Liver (tissue), 9 donors: ENCODE data around the gene PRMT3. TPM values are rescaled to one million over a fixed set of nuclear protein-coding genes. Genes with fewer than 3 reads are reported as not detected.

Experiments used
- DNase-seq: peaks from one replicate; pipeline ENCODE4 v3.0.0-alpha.2; 2017; ENCODE audit warnings: low spot score
- H3K27ac ChIP-seq, 2 donors: one replicate each; pipeline ENCODE4 v1.7.0; 2013; ENCODE audit warnings: inconsistent platforms in 2 of 2, low read length in 2 of 2, control low read depth in 1 of 2, low read depth in 1 of 2, mild to moderate bottlenecking in 1 of 2
- H3K27me3 ChIP-seq, 4 donors: one replicate each; pipeline versions ENCODE4 v1.6.1 to v1.7.0; 2013; ENCODE audit warnings: low read length in 3 of 4, inconsistent platforms in 1 of 4, mild to moderate bottlenecking in 1 of 4, moderate library complexity in 1 of 4; ENCODE audit not compliant: control insufficient read depth in 4 of 4, insufficient read depth in 4 of 4
- H3K36me3 ChIP-seq, 4 donors: one replicate each; pipeline versions ENCODE4 v1.6.1 to v1.7.0; 2013; ENCODE audit warnings: low read length in 3 of 4, mild to moderate bottlenecking in 3 of 4, low read depth in 1 of 4, moderate library complexity in 1 of 4; ENCODE audit not compliant: control insufficient read depth in 4 of 4, insufficient read depth in 3 of 4
- H3K4me1 ChIP-seq, 4 donors: one replicate each; pipeline versions ENCODE4 v1.6.1 to v1.7.0; 2013; ENCODE audit warnings: low read length in 3 of 4, mild to moderate bottlenecking in 3 of 4, moderate library complexity in 1 of 4; ENCODE audit not compliant: control insufficient read depth in 4 of 4, insufficient read depth in 4 of 4
- H3K4me3 ChIP-seq, 3 donors: one replicate each; pipeline versions ENCODE4 v1.6.1 to v1.7.0; 2013; ENCODE audit warnings: low read length in 3 of 3, control low read depth in 1 of 3, low read depth in 1 of 3, mild to moderate bottlenecking in 1 of 3
- H3K9ac ChIP-seq, 2 donors: one replicate each; pipeline ENCODE4 v1.7.0; 2013; ENCODE audit warnings: low read length in 2 of 2, mild to moderate bottlenecking in 2 of 2, moderate library complexity in 2 of 2, control low read depth in 1 of 2, low read depth in 1 of 2
- H3K9me3 ChIP-seq, 4 donors: one replicate each; pipeline versions ENCODE4 v1.6.1 to v1.7.0; 2013; ENCODE audit warnings: low read length in 3 of 4; ENCODE audit not compliant: control insufficient read depth in 4 of 4
- EGR1 ChIP-seq, 2 donors: IDR thresholded peaks; 2 replicates each; pipeline ENCODE4 v1.6.1; 2016 to 2018; ENCODE audit warnings: antibody characterized with exemption in 2 of 2, low read depth in 2 of 2
- FOXA1 ChIP-seq: IDR thresholded peaks from 2 replicates; pipeline ENCODE4 v1.6.1; 2016; ENCODE audit warnings: antibody characterized with exemption
- FOXA2 ChIP-seq: IDR thresholded peaks from 2 replicates; pipeline ENCODE4 v1.6.1; 2016; ENCODE audit warnings: antibody characterized with exemption
- GABPA ChIP-seq, 2 donors: IDR thresholded peaks in 1 of 2; conservative IDR thresholded peaks in 1 of 2; 2 replicates each; pipeline ENCODE4 v1.6.1; 2016; ENCODE audit warnings: antibody characterized with exemption in 2 of 2, mild to moderate bottlenecking in 1 of 2, moderate library complexity in 1 of 2
- HNF4A ChIP-seq, 2 donors: conservative IDR thresholded peaks; 2 replicates each; pipeline ENCODE4 v1.6.1; 2016; ENCODE audit warnings: antibody characterized with exemption in 2 of 2, mild to moderate bottlenecking in 2 of 2
- HNF4G ChIP-seq: IDR thresholded peaks from 2 replicates; pipeline ENCODE4 v1.6.1; 2016; ENCODE audit warnings: antibody characterized with exemption
- JUND ChIP-seq, 2 donors: IDR thresholded peaks; 2 replicates each; pipeline ENCODE4 v1.6.1; 2016; ENCODE audit warnings: antibody characterized with exemption in 2 of 2
- NR2F2 ChIP-seq: IDR thresholded peaks from 2 replicates; pipeline ENCODE4 v1.6.1; 2016; ENCODE audit warnings: antibody characterized with exemption
- RAD21 ChIP-seq, 2 donors: IDR thresholded peaks; 2 replicates each; pipeline ENCODE4 v1.6.1; 2016; ENCODE audit warnings: antibody characterized with exemption in 2 of 2, mild to moderate bottlenecking in 2 of 2
- RXRA ChIP-seq, 2 donors: IDR thresholded peaks; 2 replicates each; pipeline ENCODE4 v1.6.1; 2017 to 2018; ENCODE audit warnings: antibody characterized with exemption in 2 of 2, mild to moderate bottlenecking in 1 of 2
- SP1 ChIP-seq: IDR thresholded peaks from 2 replicates; pipeline ENCODE4 v1.6.1; 2018; ENCODE audit warnings: antibody characterized with exemption, mild to moderate bottlenecking
- TAF1 ChIP-seq: conservative IDR thresholded peaks from 2 replicates; pipeline ENCODE4 v1.6.1; 2016; ENCODE audit warnings: antibody characterized with exemption, mild to moderate bottlenecking
- YY1 ChIP-seq: IDR thresholded peaks from 2 replicates; pipeline ENCODE4 v1.6.1; 2016; ENCODE audit warnings: antibody characterized with exemption, mild to moderate bottlenecking
- WGBS: extraction: QIAGEN DNeasy Blood & Tissue Kit; methylation state at CpG from one replicate; pipeline ENCODE4 v1.1.7; 2013; 5-methylcytosine and 5-hydroxymethylcytosine counted together
- polyA plus RNA-seq, 2 donors: library from polyadenylated mRNA; stranded (reverse) in 1 of 2; unstranded in 1 of 2; fragments of 200-250 nt in 1 of 2; fragments of >200 nt in 1 of 2; fragmentation: Nextera tagmentation in 1 of 2; extraction: Ambion mirVana in 1 of 2; gene quantifications; one replicate each; pipeline versions ENCODE4 v1.2.1 to v1.2.3, GENCODE V29; 2013 to 2015
- total RNA-seq, 2 donors: library from RNA; depleted of rRNA; stranded (reverse); fragments of >200 nt; gene quantifications; one replicate each; pipeline ENCODE4 v1.2.3, GENCODE V29; 2014
- TF ChIP-seq, protein P1 (sequence below): IDR thresholded peaks from 2 replicates; pipeline ENCODE4 v1.6.1; 2016; ENCODE audit warnings: antibody characterized with exemption
- TF ChIP-seq, protein P2 (sequence below): fragments of 150-350 bp; IDR thresholded peaks from 2 replicates; pipeline ENCODE4 v1.5.1; 2017; ENCODE audit warnings: improper control_type of control experiment, low read depth, low read length; ENCODE audit not compliant: missing input control
- TF ChIP-seq, protein P3 (sequence below): IDR thresholded peaks from 2 replicates; pipeline ENCODE4 v1.6.1; 2016; ENCODE audit warnings: antibody characterized with exemption
- TF ChIP-seq, protein P4 (sequence below): IDR thresholded peaks from 2 replicates; pipeline ENCODE4 v1.6.1; 2016; ENCODE audit warnings: antibody characterized with exemption, mild to moderate bottlenecking
- TF ChIP-seq, protein P5 (sequence below): IDR thresholded peaks from 2 replicates; pipeline ENCODE4 v1.6.1; 2016; ENCODE audit warnings: antibody characterized with exemption
- donor health status: healthy.
- donor health status: healthy.
- donor health status: healthy.
- donor health status: healthy.
- donor health status: healthy.

PRMT3 gene
- total and polyA plus RNA-seq, 4 donors, result 3.5 to 15.8 (median 7.8) TPM

DNA sequence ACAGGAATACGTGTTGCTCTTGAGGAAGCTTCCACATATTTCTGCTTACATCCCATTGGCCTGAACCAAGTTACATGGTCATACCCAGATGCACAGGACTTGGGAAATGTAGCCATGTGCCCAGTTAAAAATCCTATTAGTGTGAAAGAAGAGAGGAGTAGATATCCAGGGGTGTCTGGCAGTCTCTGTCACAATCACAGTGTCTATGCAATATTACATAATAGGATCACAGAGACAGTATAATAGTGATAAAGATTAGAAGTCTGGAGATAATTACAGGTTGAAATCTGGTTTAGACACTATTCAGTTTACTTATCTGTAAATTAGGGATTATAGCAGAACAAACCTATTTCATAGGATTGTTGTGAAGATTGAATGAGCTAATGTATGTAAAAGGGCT lies 149.3 kb downstream of the PRMT3 start:
- Histone ChIP-seq H3K4me1 (no peaks in the 10 kb centered on the region), H3K9ac (no peak overlapping the region), H3K4me3 (no peak overlapping the region), H3K27ac (no peak overlapping the region), H3K27me3 (no peaks in the 10 kb centered on the region), H3K36me3 (no peaks in the 10 kb centered on the region), H3K9me3 (no peaks in the 10 kb centered on the region)
- DNase-seq, result no peak
- TF ChIP-seq, protein P1, sequence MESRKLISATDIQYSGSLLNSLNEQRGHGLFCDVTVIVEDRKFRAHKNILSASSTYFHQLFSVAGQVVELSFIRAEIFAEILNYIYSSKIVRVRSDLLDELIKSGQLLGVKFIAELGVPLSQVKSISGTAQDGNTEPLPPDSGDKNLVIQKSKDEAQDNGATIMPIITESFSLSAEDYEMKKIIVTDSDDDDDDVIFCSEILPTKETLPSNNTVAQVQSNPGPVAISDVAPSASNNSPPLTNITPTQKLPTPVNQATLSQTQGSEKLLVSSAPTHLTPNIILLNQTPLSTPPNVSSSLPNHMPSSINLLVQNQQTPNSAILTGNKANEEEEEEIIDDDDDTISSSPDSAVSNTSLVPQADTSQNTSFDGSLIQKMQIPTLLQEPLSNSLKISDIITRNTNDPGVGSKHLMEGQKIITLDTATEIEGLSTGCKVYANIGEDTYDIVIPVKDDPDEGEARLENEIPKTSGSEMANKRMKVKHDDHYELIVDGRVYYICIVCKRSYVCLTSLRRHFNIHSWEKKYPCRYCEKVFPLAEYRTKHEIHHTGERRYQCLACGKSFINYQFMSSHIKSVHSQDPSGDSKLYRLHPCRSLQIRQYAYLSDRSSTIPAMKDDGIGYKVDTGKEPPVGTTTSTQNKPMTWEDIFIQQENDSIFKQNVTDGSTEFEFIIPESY, result no peak
- TF ChIP-seq, protein P2, sequence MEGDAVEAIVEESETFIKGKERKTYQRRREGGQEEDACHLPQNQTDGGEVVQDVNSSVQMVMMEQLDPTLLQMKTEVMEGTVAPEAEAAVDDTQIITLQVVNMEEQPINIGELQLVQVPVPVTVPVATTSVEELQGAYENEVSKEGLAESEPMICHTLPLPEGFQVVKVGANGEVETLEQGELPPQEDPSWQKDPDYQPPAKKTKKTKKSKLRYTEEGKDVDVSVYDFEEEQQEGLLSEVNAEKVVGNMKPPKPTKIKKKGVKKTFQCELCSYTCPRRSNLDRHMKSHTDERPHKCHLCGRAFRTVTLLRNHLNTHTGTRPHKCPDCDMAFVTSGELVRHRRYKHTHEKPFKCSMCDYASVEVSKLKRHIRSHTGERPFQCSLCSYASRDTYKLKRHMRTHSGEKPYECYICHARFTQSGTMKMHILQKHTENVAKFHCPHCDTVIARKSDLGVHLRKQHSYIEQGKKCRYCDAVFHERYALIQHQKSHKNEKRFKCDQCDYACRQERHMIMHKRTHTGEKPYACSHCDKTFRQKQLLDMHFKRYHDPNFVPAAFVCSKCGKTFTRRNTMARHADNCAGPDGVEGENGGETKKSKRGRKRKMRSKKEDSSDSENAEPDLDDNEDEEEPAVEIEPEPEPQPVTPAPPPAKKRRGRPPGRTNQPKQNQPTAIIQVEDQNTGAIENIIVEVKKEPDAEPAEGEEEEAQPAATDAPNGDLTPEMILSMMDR, result no peak
- TF ChIP-seq NR2F2, result no peak
- TF ChIP-seq JUND (IDR thresholded peaks at IDR 0.05), result no peak
- TF ChIP-seq FOXA2, result no peak
- TF ChIP-seq, protein P3, sequence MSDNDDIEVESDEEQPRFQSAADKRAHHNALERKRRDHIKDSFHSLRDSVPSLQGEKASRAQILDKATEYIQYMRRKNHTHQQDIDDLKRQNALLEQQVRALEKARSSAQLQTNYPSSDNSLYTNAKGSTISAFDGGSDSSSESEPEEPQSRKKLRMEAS, result no peak
- TF ChIP-seq RAD21 (IDR thresholded peaks at IDR 0.05), result no peak
- TF ChIP-seq HNF4G, result no peak
- TF ChIP-seq, protein P4, sequence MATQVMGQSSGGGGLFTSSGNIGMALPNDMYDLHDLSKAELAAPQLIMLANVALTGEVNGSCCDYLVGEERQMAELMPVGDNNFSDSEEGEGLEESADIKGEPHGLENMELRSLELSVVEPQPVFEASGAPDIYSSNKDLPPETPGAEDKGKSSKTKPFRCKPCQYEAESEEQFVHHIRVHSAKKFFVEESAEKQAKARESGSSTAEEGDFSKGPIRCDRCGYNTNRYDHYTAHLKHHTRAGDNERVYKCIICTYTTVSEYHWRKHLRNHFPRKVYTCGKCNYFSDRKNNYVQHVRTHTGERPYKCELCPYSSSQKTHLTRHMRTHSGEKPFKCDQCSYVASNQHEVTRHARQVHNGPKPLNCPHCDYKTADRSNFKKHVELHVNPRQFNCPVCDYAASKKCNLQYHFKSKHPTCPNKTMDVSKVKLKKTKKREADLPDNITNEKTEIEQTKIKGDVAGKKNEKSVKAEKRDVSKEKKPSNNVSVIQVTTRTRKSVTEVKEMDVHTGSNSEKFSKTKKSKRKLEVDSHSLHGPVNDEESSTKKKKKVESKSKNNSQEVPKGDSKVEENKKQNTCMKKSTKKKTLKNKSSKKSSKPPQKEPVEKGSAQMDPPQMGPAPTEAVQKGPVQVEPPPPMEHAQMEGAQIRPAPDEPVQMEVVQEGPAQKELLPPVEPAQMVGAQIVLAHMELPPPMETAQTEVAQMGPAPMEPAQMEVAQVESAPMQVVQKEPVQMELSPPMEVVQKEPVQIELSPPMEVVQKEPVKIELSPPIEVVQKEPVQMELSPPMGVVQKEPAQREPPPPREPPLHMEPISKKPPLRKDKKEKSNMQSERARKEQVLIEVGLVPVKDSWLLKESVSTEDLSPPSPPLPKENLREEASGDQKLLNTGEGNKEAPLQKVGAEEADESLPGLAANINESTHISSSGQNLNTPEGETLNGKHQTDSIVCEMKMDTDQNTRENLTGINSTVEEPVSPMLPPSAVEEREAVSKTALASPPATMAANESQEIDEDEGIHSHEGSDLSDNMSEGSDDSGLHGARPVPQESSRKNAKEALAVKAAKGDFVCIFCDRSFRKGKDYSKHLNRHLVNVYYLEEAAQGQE, result no peak
- TF ChIP-seq TAF1, result no peak
- TF ChIP-seq YY1, result no peak
- TF ChIP-seq HNF4A (conservative IDR thresholded peaks at IDR 0.05), result no peak
- TF ChIP-seq, protein P5, sequence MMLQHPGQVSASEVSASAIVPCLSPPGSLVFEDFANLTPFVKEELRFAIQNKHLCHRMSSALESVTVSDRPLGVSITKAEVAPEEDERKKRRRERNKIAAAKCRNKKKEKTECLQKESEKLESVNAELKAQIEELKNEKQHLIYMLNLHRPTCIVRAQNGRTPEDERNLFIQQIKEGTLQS, result no peak
- no peak for TF ChIP-seq SP1
- no peak for TF ChIP-seq RXRA (IDR thresholded peaks at IDR 0.05)
- no peak for TF ChIP-seq EGR1 (IDR thresholded peaks at IDR 0.05; ENCODE audit: low read depth in 2 of 2)
- TF ChIP-seq FOXA1, result no peak
- no peak for TF ChIP-seq GABPA (IDR thresholded peaks at IDR 0.05 in 1 of 2, conservative IDR thresholded peaks at IDR 0.05 in 1 of 2)
- 67% methylated on average over 1 of the region's 1 CpG for WGBS
